Cardiac muscle cell (in vitro differentiated cells and primary cell): ENCODE data around the gene FRMD3. TPM values are rescaled to one million over a fixed set of nuclear protein-coding genes. Genes with fewer than 3 reads are reported as not detected.

Source experiments
- DNase-seq, 2 donors: peaks; one replicate each; pipeline versions ENCODE4 v3.0.0 to v3.0.0-alpha.2; 2010 to 2017; ENCODE audit warnings: low read depth in 1 of 2, low spot score in 1 of 2
- H3K27ac ChIP-seq: fragments of 200-600 bp; sonication (generic); 2 replicates; pipeline ENCODE4 v1.5.1; 2016
- H3K27me3 ChIP-seq: fragments of 200-600 bp; sonication (generic); 2 replicates; pipeline ENCODE4 v1.6.0; 2016; ENCODE audit warnings: control low read depth
- H3K36me3 ChIP-seq: fragments of 200-600 bp; sonication (generic); 2 replicates; pipeline ENCODE4 v1.5.1; 2016; ENCODE audit warnings: control low read depth
- H3K4me1 ChIP-seq: fragments of 200-600 bp; sonication (generic); 2 replicates; pipeline ENCODE4 v1.8.1; 2017; ENCODE audit warnings: low read depth, mild to moderate bottlenecking, mixed run types
- H3K4me3 ChIP-seq: fragments of 200-600 bp; sonication (generic); 2 replicates; pipeline ENCODE4 v1.5.1; 2016; ENCODE audit warnings: mild to moderate bottlenecking
- H3K9me3 ChIP-seq: fragments of 200-600 bp; sonication (generic); 2 replicates; pipeline ENCODE4 v1.5.1; 2017; ENCODE audit warnings: low read depth, mild to moderate bottlenecking, control low read depth
- polyA plus RNA-seq: library from polyadenylated mRNA; unstranded; fragments of >200 nt; fragmentation: Nextera tagmentation; extraction: Ambion mirVana; gene quantifications from 2 replicates; pipeline ENCODE4 v1.2.1, GENCODE V29; 2016
- total RNA-seq: library from RNA; depleted of rRNA; stranded (reverse); fragments of >200 nt; gene quantifications from 2 replicates; pipeline ENCODE4 v1.2.3, GENCODE V29; 2016
- TF ChIP-seq, protein P1 (sequence below): IDR thresholded peaks from 2 replicates; pipeline ENCODE4 v1.5.1; 2012; ENCODE audit warnings: low read depth, mild to moderate bottlenecking, low read length

FRMD3 gene
- total and polyA plus RNA-seq, 2 experiments from 2014 or later = 61.5 to 66.4 TPM

DNA sequence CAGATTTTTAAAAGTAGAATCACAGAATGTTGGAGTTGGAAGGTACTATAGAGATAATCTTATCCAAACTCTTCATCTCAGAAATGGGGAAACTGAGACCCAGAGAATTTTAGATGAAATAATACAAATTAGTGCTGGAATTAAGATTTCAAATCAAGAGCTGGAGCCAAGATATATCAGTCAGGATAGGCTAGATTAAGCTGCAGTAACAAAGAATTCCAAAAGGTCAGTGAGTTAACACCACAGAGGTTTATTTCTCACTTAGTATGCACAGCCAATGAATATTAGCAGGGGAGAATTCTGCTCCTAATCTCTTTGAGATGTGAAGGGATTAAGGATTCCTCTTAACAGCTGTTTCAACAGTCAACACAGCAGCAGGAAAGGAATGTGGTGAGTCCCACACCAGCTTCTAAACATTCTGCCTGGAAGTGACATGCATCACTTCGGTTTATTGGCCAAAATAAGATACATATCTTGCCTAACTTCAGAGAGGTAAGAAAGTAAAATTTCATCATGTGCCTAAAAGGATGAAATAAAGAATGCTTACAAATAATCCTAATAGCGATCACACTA, 136.8 kb downstream of the FRMD3 start:
- Histone ChIP-seq H3K9me3 (no peaks in the 10 kb centered on the region), H3K4me1 (no peaks in the 10 kb centered on the region), H3K36me3 (no peaks in the 10 kb centered on the region), H3K27ac (no peak overlapping the region), H3K27me3 (no peaks in the 10 kb centered on the region), H3K4me3 (no peak overlapping the region)
- no peak for DNase-seq
- TF ChIP-seq, protein P1, sequence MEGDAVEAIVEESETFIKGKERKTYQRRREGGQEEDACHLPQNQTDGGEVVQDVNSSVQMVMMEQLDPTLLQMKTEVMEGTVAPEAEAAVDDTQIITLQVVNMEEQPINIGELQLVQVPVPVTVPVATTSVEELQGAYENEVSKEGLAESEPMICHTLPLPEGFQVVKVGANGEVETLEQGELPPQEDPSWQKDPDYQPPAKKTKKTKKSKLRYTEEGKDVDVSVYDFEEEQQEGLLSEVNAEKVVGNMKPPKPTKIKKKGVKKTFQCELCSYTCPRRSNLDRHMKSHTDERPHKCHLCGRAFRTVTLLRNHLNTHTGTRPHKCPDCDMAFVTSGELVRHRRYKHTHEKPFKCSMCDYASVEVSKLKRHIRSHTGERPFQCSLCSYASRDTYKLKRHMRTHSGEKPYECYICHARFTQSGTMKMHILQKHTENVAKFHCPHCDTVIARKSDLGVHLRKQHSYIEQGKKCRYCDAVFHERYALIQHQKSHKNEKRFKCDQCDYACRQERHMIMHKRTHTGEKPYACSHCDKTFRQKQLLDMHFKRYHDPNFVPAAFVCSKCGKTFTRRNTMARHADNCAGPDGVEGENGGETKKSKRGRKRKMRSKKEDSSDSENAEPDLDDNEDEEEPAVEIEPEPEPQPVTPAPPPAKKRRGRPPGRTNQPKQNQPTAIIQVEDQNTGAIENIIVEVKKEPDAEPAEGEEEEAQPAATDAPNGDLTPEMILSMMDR = no peak

DNA sequence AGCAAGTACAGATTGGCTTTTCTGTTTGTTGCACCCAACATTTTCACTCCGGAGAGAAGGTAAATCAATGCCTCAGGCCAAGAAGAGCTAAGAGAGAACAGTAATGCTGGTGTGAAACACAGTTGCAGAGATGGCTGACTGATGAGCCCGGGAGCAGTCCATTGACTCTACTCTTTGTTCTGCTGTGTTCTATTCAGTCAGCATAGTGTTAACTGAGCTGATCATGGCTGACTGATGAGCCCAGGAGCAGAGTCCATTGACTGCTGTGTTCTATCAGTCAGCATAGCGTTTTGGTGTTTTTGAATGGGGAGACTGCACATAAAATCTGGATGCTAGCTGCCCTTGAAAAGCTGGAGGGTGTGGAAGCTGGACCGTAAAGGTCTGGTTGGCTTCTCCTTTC, 141.4 kb downstream of the FRMD3 start:
- H3K36me3 ChIP-seq = no peaks in the 10 kb centered on the region
- no peaks in the 10 kb centered on the region for H3K9me3 ChIP-seq
- no peak overlapping the region for H3K4me3 ChIP-seq
- no peaks in the 10 kb centered on the region for H3K4me1 ChIP-seq
- DNase-seq = no peak
- no peak overlapping the region for H3K27ac ChIP-seq
- TF ChIP-seq, protein P1 = no peak
- no peaks in the 10 kb centered on the region for H3K27me3 ChIP-seq

DNA sequence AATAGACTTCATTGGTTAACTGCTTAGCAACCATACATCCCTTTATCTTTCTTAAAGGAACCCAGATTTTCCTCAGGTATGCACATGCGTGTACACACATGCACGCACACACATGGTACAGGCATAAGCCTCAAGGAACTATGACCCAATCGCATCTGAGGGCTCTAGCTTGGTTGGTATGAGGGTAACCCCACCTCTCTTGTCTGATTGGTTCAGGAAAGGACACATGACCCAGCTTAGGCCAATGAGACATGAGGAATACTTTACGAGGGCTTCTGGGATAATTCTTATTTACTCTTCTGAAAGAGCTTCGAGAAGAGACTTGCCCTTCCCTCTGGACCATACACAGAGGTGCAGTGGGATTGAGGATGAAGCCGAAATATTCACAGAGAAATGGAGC, 141.9 kb downstream of the FRMD3 start:
- no peaks in the 10 kb centered on the region for H3K27me3 ChIP-seq
- TF ChIP-seq, protein P1 = no peak
- H3K4me3 ChIP-seq = no peak overlapping the region
- no peak overlapping the region for H3K27ac ChIP-seq
- no peaks in the 10 kb centered on the region for H3K36me3 ChIP-seq
- no peaks in the 10 kb centered on the region for H3K9me3 ChIP-seq
- DNase-seq = no peak
- H3K4me1 ChIP-seq = no peaks in the 10 kb centered on the region

DNA sequence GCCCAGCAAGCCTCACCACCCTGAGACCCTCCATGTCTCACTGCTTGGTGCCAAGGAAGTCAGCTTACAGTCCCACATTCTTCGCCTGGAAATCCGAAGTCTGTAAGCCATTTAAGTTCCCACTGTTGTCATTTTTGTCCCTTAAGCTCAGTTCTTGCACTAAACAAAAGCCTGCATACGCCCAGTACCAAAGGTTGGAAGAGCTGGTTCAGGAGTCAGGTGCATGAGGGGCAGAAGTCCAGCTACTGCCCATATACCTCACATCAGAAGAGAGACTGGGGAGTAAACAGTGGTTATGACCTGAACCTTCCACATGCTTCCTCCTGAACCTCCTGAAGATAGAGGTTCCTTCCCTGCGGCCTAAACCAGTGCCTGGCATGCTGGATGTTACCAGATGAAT, 146.0 kb downstream of the FRMD3 start:
- Histone ChIP-seq H3K27me3 (no peaks in the 10 kb centered on the region), H3K4me3 (no peak overlapping the region), H3K36me3 (no peaks in the 10 kb centered on the region), H3K27ac (no peak overlapping the region), H3K9me3 (no peaks in the 10 kb centered on the region), H3K4me1 (no peaks in the 10 kb centered on the region)
- TF ChIP-seq, protein P1 = no peak
- DNase-seq = no peak

DNA sequence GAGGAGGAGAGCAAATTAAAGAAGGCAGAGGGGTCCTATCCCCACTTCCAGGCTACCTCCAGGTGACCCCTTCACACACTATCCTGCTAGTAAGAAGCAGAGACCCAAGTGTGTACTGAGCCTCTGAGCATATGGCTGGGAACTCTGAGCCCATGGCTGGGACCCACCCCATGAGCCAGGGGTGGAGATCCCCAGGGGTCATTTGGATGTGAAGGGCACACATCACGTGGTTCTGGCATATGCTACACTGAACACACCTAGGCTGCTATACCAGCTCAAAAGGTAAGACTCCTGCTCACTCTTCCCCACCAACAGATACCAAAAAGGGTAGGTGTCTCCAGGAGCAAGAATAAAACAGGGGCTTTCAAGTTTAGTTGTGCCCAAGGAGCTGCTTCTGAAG, 149.9 kb downstream of the FRMD3 start:
- no peaks in the 10 kb centered on the region for H3K36me3 ChIP-seq
- no peaks in the 10 kb centered on the region for H3K9me3 ChIP-seq
- no peak for DNase-seq
- no peak overlapping the region for H3K27ac ChIP-seq
- no peaks in the 10 kb centered on the region for H3K27me3 ChIP-seq
- no peaks in the 10 kb centered on the region for H3K4me1 ChIP-seq
- no peak overlapping the region for H3K4me3 ChIP-seq
- TF ChIP-seq, protein P1 = no peak
